Stimulated activated CD8-positive, alpha-beta memory T cell treated with anti-CD3 and anti-CD28 coated beads, Interleukin-2, amount 100 ng/mL, for 1 hour (primary cell): ENCODE data around the gene MINDY4B.

Experiments used
- DNase-seq, 2 donors: peaks; one replicate each; pipeline ENCODE4 v3.0.0-alpha.2; 2020; ENCODE audit warnings: low read depth in 2 of 2

MINDY4B gene

DNA sequence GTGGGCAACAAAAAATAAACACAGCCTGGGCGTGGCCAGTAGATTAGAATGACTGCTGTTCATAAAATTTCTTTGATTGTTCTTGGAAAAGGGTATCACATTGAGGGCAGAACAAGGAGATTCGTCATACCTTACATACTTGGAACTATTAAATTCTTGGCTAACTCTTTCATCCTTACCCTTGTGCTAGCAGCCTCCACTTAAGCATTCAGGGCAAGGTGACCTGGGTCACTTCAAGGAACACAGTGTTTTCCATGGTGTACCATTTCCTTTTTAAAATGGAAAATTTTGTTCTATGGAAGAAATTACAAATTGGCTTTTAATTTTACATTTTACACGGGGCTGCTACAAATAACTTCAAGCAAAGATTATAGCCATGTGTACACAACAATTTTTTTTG, 60.8 kb downstream of the MINDY4B start:
- DNase-seq = no peak

- DNase-seq = no peak
Observed at GRCh38 chr3:150843241-150843640, 62.0 kb downstream of the MINDY4B start.

DNA sequence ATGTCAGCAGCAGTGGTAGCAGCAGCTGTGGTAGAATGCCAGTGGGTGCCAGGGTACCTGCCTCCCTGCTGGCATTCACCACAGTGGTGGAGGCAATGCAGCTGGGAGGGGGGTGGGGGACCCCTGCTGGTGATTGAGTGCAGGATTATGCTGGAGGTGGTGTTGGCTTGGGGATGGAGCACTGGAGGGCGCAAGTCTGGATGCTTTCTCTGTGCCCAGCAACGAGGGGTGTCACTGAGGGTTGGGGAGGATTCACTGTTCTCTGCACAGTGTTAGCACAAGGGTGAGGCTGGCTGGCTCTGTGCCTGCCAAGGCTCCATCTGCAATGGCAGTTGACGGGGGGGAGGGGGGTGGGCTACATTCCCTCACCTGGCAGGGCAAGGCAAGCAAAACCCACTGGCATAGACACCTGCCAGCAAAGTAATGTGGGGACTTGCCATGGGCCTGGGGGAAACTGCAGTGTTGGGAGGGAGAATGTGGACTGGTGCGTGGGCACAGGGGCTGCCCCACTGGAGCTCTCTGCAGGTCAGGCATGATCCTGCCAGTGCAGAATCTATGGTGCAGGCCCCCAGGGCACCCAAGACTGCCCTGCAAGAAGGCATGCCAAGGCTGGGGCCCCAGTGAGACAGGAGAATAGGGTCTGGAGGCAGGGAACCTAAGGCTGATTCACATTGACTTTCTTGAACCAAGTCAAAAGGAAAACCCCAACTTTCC, 64.3 kb downstream of the MINDY4B start:
- no peak for DNase-seq

DNA sequence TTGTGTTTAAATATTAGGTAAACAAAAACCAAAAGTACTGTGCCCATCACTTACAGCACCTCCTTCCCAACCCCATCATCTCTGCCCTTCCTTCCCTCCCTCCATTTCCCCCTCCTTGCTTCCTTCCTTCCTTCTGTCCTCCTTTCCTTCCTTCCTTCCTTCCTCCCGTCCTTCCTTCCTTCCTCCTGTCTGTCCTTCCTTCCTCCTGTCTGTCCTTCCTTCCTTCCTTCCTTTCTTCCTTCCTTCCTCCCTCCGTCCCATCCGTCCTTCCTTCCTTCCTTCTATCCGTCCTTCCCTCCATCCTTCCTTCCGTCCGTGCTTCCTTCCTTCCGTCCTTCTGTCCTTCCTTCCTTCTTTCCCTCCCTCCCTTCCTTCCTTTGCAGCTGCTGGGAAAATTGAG, 74.5 kb downstream of the MINDY4B start:
- DNase-seq = no peak

DNA sequence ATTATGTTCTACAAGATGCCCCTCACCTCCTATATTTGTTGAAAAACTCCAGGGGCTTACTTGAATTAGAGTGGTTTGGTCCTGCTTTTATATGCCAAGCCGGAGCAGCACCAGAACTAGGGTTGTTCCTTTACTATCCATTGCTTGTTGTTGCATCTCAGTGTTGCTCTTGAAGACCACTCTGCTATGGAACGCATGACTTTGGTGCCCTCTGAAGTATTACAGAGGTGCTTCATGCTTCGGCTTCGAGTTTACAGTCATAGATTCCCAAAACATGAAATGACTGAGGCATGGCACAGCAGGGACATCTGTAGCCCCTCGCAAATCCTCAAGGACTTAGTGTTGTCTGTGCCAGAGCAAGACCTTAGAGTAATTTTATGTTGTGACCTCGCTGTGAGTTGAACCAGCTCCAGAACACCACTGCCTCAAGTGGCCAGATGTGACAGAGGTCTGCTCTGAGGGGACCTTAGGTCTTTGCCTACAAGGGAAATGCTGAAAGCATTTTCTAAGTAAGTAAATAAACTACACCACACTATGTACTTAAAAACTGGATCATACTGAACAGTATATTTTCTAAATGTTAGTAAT, 75.1 kb downstream of the MINDY4B start:
- no peak for DNase-seq

GRCh38 chr3:150829408-150829807, 75.8 kb downstream of the MINDY4B start:
- DNase-seq = no peak

- no peak for DNase-seq
Observed at GRCh38 chr3:150828997-150829396, 76.2 kb downstream of the MINDY4B start.

GRCh38 chr3:150828261-150828660, 77.0 kb downstream of the MINDY4B start:
- no peak for DNase-seq

DNA sequence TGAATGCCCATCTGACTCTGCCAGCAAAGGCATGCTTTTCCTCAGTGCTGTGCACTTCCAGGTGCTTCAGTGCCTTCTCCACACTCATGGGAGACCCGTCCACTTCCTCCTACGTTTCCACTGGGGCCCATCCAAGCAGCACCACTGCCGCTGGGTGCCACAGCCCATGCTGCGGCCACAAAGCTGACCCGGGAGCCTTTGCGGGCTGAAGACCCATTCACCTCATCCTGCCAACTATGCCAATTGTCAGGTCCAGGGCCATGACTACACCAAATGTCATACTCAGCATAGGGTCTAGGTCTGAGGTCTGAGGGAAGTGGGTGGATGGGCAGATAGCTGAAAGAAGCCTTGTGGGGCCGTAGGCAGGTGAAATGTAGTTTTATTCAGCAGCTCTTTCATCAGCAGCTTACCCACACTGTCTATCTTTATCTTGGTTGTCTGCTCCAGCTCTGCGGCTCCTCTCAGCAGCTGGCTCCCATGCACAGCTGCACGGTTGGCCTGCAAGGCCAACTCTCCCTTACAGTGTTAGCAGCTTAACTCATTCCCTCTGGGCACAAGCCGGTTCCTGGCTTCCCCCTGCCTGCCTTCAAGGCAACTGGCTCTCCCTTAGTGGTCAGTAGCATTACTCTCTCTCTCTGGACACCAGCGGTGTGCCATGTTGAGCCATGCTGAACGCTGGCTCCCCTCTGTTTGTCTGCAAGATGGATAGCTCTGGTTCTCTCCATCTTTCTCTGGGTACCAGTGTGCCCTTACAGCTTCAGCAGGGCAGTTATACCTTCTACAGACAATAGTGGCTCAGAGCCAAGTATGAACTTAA, 78.6 kb downstream of the MINDY4B start:
- DNase-seq = no peak

DNA sequence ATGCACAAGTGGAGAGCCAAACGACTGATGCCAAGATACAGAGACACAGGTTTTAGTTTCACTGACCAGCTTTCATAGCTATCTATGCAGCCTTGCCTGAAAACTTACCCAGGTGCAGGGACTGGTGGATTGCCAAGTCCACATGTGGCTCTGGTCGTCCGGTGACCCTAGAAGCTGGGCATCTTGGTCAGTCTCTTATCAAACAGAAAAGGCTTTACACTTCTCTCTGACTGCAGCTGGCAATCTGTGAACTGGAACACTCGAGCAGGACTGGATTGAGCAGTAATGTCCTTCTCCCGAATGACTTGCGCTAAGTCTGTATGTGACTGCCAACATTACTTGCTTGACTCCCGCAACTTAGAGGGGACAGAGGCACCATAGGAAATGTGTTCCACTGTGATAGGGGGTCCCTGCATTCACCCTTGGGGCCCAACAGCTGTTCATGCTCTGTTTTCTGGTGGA, 79.3 kb downstream of the MINDY4B start:
- DNase-seq = no peak

- DNase-seq = no peak
Observed at GRCh38 chr3:150825192-150825915, 79.9 kb downstream of the MINDY4B start.

DNA sequence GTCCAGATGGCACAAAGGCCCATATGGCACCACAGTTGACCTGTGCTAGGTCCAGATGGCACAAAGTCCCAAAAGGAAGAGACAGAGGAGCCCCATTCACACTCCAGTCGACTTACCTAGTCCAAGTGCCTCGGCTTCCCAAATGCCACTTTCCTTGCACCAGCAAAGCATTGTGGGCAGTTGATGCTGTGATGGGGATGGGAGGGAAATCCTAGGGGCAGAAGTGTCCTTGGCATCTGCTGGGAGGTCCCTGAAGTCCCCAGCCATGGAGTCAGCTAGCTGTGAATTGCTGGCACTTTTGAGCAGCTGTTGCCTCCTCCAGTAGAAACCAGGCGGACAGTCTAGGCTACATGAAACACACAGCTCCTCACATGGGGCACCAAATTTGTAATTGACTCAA, 82.0 kb downstream of the MINDY4B start:
- no peak for DNase-seq

- DNase-seq = no peak
Observed at GRCh38 chr3:150822636-150823035, 82.6 kb downstream of the MINDY4B start.
